Motor neuron (in vitro differentiated cells): ENCODE measurements around the gene USP17L29. TPM values are rescaled to one million over a fixed set of nuclear protein-coding genes. Genes with fewer than 3 reads are reported as not detected.
"Not testable (repeated sequence)": the region's sequence is repeated elsewhere in the genome, so short reads cannot be mapped to it uniquely, and the experiment has no call there.

ENCODE experiments used
- ATAC-seq, 8 experiments: fragments of 200-7000 bp; cut with Tn5 transposase; replicated peaks in 6 of 8; 2 replicates each; pipeline ENCODE4 v1.8.0; 2021; ENCODE audit warnings: mild to moderate bottlenecking in 8 of 8, moderate library complexity in 8 of 8
- H3K27ac ChIP-seq, 2 donors: fragments of 250-450 bp; sonication (Bioruptor Pico); 2 replicates each; pipeline ENCODE4 v1.9.0; 2021; ENCODE audit warnings: antibody characterized with exemption in 2 of 2, mild to moderate bottlenecking in 2 of 2, moderate library complexity in 1 of 2
- H3K4me1 ChIP-seq, 2 donors: fragments of 250-450 bp; sonication (Bioruptor Pico); replicated peaks in 1 of 2; 2 replicates each; pipeline ENCODE4 v1.6.1; 2021; ENCODE audit warnings: antibody characterized with exemption in 2 of 2, mild to moderate bottlenecking in 2 of 2, moderate library complexity in 1 of 2
- H3K4me3 ChIP-seq, 5 donors: fragments of 250-450 bp; sonication (Bioruptor Pico); 2 replicates each; pipeline ENCODE4 v1.9.0; 2021; ENCODE audit warnings: antibody characterized with exemption in 5 of 5, mild to moderate bottlenecking in 5 of 5, moderate library complexity in 4 of 5
- whole genome bisulfite sequencing, 10 experiments: fragments of 450-650 bp; shearing (Covaris generic); methylation state at CpG; one replicate each; pipeline ENCODE4 v1.0.0; 2022; 5-methylcytosine and 5-hydroxymethylcytosine counted together
- in situ Hi-C, 9 experiments: fragments of 400-800 bp; cut with MboI; loops; one replicate each; pipeline ENCODE4 v1.15.0; 2021; ENCODE audit warnings: low sequenced_read_pairs in 9 of 9, low pct_unique_long_range_greater_than_20kb in 2 of 9; ENCODE audit not compliant: unreplicated experiment in 9 of 9
- total RNA-seq, 8 experiments: library from RNA; unstranded; fragments of 300-600 nt; gene quantifications; 2 replicates each; pipeline versions ENCODE4 v1.2.3 to v1.2.4, GENCODE V29; 2022

USP17L29 gene
- not detected for total RNA-seq

GRCh38 chr4:9353338-9353737 is at the start of gene USP17L29:
Gene USP17L29, plus strand, starts transcription at chr4:9353638. Its CDS starts 0 bp downstream, at chr4:9353638.
- in situ Hi-C loops, result not testable (repeated sequence)

DNA sequence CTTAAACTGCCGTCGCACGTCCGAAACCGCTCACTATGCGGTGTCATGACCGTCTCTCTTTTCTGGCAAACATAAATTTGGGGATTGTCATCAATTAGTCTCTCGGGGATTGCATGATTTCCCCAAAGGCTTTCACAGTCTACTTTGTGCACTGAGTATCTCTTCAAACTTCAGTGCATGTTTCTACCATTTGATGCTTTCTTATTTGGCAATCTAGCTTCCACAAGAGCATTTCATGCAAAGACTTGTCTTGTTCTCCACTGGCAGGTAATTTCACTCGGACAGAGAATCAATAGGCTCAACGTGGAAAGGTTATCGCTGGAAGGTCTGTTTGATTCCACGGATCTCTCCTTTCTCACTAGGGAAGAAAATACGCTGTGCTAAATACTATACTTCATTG is 29.2 kb upstream of the USP17L29 start:
- 60% methylated on average over 1 of the region's 13 CpGs; no CpG with 5 or more reads in 9 of the 10 experiments for WGBS, 10 experiments
- H3K27ac ChIP-seq, in situ Hi-C loops, ATAC-seq, H3K4me1 ChIP-seq, H3K4me3 ChIP-seq: not testable (repeated sequence)

More at GRCh38 chr4:9353338-9353737, at the start of gene USP17L29:
- H3K4me3 ChIP-seq, ATAC-seq, H3K27ac ChIP-seq, H3K4me1 ChIP-seq: not testable (repeated sequence)
- no CpG with 5 or more reads among the region's 15 CpGs for WGBS, 10 experiments

DNA sequence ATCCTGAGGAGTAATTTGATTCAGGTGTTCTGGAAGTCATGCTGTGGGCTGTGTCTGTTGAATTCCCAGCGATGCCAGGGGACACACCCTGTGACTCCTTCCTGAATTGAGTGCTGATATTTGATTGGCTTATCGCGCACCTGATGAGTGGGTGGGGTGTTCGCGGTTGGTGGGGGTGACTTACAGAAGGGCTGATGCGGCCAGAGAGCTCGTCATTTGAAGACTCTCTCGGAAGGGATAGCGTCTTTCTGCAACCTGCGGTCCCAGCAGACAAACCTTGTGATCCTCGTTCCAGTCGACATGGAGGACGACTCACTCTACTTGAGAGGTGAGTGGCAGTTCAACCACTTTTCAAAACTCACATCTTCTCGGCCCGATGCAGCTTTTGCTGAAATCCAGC is 28.6 kb upstream of the USP17L29 start, which contains the start of gene USP17L24:
Gene USP17L24, plus strand, starts transcription at position 301 of the 400 bp plus-strand sequence. Its CDS starts 0 bp downstream, at position 301.
- in situ Hi-C loops, H3K4me3 ChIP-seq, H3K27ac ChIP-seq, H3K4me1 ChIP-seq, ATAC-seq: not testable (repeated sequence)
- no CpG with 5 or more reads among the region's 15 CpGs for WGBS, 10 experiments

GRCh38 chr4:9329611-9330010 is 23.8 kb upstream of the USP17L29 start, which contains the start of gene USP17L25:
Gene USP17L25, plus strand, starts transcription at chr4:9329911. Its CDS starts 0 bp downstream, at chr4:9329911.
- no CpG with 5 or more reads among the region's 15 CpGs for WGBS, 10 experiments
- ATAC-seq, result not testable (repeated sequence)

GRCh38 chr4:9334358-9334757 is 19.1 kb upstream of the USP17L29 start, which contains the start of gene USP17L26:
Gene USP17L26, plus strand, starts transcription at chr4:9334658. Its CDS starts 0 bp downstream, at chr4:9334658.
- H3K27ac ChIP-seq, H3K4me3 ChIP-seq, ATAC-seq, H3K4me1 ChIP-seq, in situ Hi-C loops: not testable (repeated sequence)
- no CpG with 5 or more reads among the region's 15 CpGs for WGBS, 10 experiments

More at GRCh38 chr4:9329611-9330010, 23.8 kb upstream of the USP17L29 start, which contains the start of gene USP17L25:
- H3K4me1 ChIP-seq, H3K4me3 ChIP-seq, in situ Hi-C loops, H3K27ac ChIP-seq: not testable (repeated sequence)

GRCh38 chr4:9339103-9339502 is 14.3 kb upstream of the USP17L29 start, which contains the start of gene USP17L5:
Gene USP17L5, plus strand, starts transcription at chr4:9339403. Its CDS starts 0 bp downstream, at chr4:9339403.
- H3K27ac ChIP-seq, H3K4me1 ChIP-seq, H3K4me3 ChIP-seq, in situ Hi-C loops, ATAC-seq: not testable (repeated sequence)
- WGBS, 10 experiments, result no CpG with 5 or more reads among the region's 15 CpGs

DNA sequence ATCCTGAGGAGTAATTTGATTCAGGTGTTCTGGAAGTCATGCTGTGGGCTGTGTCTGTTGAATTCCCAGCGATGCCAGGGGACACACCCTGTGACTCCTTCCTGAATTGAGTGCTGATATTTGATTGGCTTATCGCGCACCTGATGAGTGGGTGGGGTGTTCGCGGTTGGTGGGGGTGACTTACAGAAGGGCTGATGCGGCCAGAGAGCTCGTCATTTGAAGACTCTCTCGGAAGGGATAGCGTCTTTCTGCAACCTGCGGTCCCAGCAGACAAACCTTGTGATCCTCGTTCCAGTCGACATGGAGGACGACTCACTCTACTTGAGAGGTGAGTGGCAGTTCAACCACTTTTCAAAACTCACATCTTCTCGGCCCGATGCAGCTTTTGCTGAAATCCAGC is 9.6 kb upstream of the USP17L29 start, which contains the start of gene USP17L27:
Gene USP17L27, plus strand, starts transcription at position 301 of the 400 bp plus-strand sequence. Its CDS starts 0 bp downstream, at position 301.
- in situ Hi-C loops, H3K27ac ChIP-seq, ATAC-seq, H3K4me1 ChIP-seq, H3K4me3 ChIP-seq: not testable (repeated sequence)
- no CpG with 5 or more reads among the region's 15 CpGs for WGBS, 10 experiments

- H3K4me1 ChIP-seq, ATAC-seq, in situ Hi-C loops, H3K27ac ChIP-seq, H3K4me3 ChIP-seq: not testable (repeated sequence)
- no CpG with 5 or more reads among the region's 15 CpGs for WGBS, 10 experiments
Observed at GRCh38 chr4:9348593-9348992, 4.8 kb upstream of the USP17L29 start, which contains the start of gene USP17L28. Gene USP17L28, plus strand, starts transcription at chr4:9348893. Its CDS starts 0 bp downstream, at chr4:9348893.

DNA sequence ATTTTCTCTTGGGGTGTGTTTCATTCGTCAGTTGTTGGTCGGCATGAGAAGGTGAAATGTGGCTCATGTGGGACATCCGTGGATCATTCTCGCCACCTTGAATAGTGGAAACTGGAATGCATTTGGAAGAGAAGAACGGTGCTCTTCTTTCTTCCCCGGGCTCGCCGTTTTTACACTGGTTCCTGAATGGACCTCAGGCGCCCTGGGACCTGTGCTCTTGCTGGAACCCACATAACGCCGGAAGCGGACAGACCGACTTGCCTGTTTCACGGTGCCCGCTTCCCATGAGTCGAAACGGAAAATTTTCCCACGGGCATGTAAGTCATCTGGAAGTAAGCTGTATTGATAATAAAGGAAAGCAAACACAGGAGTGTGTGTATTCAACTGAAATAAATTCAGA is 2.6 kb upstream of the USP17L29 start:
- in situ Hi-C loops, H3K27ac ChIP-seq, H3K4me3 ChIP-seq, H3K4me1 ChIP-seq, ATAC-seq: not testable (repeated sequence)
- no CpG with 5 or more reads among the region's 18 CpGs for WGBS, 10 experiments

- no CpG with 5 or more reads among the region's 15 CpGs for WGBS, 10 experiments
- H3K4me3 ChIP-seq, in situ Hi-C loops, H3K27ac ChIP-seq, H3K4me1 ChIP-seq, ATAC-seq: not testable (repeated sequence)
Observed at GRCh38 chr4:9362829-9363228, 9.4 kb downstream of the USP17L29 start, which contains the start of gene USP17L30. Gene USP17L30, plus strand, starts transcription at chr4:9363129. Its CDS starts 0 bp downstream, at chr4:9363129.

DNA sequence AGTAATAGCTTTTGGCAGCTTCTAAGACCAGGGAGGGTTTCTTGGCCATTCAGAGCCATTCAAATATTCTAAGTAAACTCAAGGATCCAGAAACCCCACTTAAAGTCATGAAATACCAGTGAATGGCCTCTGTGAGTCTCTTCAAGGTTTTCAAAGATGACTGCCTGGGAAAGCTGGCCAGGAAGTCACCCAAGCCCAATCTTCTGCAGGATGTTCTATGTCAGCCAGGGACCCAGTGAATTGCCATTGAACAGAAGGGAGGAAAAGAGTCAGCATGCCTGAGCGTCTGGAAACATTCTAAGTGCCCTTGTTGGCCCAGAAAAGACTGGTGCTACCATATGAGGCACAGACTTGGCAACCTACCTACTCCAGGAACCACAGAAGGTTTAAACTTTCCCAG is 26.4 kb downstream of the USP17L29 start:
- H3K4me3 ChIP-seq, H3K4me1 ChIP-seq, H3K27ac ChIP-seq, in situ Hi-C loops, ATAC-seq: not testable (repeated sequence)
- WGBS, 10 experiments, result 0 to 71% (median 17%) methylated on average over 1 of the region's 1 CpG; no CpG with 5 or more reads in 7 of the 10 experiments

DNA sequence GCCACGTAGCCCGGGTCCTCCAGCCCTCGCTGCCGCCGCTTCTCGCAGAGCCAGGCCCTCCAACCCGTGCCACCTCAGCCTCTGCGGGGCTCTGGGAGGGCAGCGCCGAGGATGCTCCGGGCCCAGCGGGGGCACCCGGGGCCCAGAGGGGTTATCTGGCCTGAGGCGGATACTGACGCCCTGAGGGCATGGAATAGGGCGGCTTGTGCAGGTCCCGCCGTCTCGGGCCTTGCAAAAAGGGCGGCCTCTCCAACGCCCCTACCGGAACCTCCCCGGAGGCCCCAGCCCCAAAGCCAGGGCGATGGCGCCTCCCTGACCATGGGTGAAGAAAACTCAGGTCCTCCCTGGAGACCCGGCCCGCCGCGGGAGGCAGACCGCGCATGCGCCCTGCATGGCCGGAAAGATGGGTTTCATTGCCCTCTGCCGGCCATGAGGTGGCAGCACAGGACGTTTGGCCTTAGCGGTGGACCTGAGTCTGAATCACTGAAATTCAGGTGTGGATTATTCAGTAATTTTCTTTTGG is 27.6 kb downstream of the USP17L29 start:
- H3K4me3 ChIP-seq, in situ Hi-C loops: not testable (repeated sequence)
- WGBS, 10 experiments, result no CpG with 5 or more reads among the region's 36 CpGs

DNA sequence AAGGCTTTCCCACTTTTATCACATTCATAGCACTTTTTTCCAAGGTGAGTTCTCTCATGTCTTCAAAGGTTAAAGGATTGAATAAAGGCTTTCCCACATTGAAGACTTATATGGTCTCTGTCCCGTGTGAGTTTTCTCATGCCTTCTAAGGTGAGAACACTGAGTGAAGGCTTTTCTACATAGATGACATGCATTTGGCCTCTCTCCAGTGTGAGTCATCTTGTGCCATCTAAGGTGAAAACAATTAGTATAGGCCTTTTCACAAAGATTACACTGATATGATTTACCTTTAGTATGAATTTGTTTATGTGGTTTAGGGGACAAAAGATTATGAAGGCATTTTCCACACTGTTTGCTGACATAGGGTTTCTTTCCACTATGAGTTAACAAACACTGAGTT is 30.7 kb downstream of the USP17L29 start:
- H3K4me3 ChIP-seq, result no peak overlapping the region
- in situ Hi-C loops, result no loop called here
- WGBS, 10 experiments, result 0 to 70% (median 27%) methylated on average over 1 of the region's 1 CpG; no CpG with 5 or more reads in 6 of the 10 experiments

More for the DNA sequence above, 27.6 kb downstream of the USP17L29 start:
- ATAC-seq, H3K4me1 ChIP-seq, H3K27ac ChIP-seq: not testable (repeated sequence)

More for the DNA sequence above, 30.7 kb downstream of the USP17L29 start:
- Histone ChIP-seq H3K4me1 (no peaks in the 10 kb centered on the region), H3K27ac (no peak overlapping the region)
- no peak for ATAC-seq
